ENCODE results near the gene EDA. TPM values are rescaled to one million over a fixed set of nuclear protein-coding genes. Genes with fewer than 3 reads are reported as not detected.

EDA gene
- total RNA-seq, 2 donors from 2014 or later: 59.0 to 70.6 TPM

GRCh38 chrX:70001708-70002341, 385.9 kb downstream of the EDA start:
- Mint-ChIP-seq H3K4me1 (no peaks in the 10 kb centered on the region), H3K36me3 (ENCODE audit: low read depth) (peaks cover 22% of the 10 kb centered on the region), H3K27me3 (ENCODE audit: insufficient read depth) (no peaks in the 10 kb centered on the region), H3K4me3 (no peak overlapping the region), H3K9me3 (peaks cover 52% of the 10 kb centered on the region), H3K27ac (no peak overlapping the region)
- Histone ChIP-seq H3K9ac (ENCODE audit: extremely low read depth, low read length, poor library complexity, severe bottlenecking) (no peak overlapping the region), H3K27me3 (ENCODE audit: control insufficient read depth, insufficient read depth, low read length, poor library complexity, severe bottlenecking) (no peaks in the 10 kb centered on the region), H3K27ac (ENCODE audit: low read depth, low read length) (no peak overlapping the region), H3K4me3 (ENCODE audit: low read length) (no peak overlapping the region), H3K9me3 (ENCODE audit: control insufficient read depth, low read length) (peaks cover 16% of the 10 kb centered on the region), H3K4me1 (ENCODE audit: control insufficient read depth, insufficient read depth, low read length) (peaks cover 4% of the 10 kb centered on the region), H3K36me3 (ENCODE audit: control insufficient read depth, insufficient read depth, low read length) (peaks cover 7% of the 10 kb centered on the region)
- TF ChIP-seq, protein P1, sequence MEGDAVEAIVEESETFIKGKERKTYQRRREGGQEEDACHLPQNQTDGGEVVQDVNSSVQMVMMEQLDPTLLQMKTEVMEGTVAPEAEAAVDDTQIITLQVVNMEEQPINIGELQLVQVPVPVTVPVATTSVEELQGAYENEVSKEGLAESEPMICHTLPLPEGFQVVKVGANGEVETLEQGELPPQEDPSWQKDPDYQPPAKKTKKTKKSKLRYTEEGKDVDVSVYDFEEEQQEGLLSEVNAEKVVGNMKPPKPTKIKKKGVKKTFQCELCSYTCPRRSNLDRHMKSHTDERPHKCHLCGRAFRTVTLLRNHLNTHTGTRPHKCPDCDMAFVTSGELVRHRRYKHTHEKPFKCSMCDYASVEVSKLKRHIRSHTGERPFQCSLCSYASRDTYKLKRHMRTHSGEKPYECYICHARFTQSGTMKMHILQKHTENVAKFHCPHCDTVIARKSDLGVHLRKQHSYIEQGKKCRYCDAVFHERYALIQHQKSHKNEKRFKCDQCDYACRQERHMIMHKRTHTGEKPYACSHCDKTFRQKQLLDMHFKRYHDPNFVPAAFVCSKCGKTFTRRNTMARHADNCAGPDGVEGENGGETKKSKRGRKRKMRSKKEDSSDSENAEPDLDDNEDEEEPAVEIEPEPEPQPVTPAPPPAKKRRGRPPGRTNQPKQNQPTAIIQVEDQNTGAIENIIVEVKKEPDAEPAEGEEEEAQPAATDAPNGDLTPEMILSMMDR (conservative IDR thresholded peaks at IDR 0.05): no peak
- DNase-seq: no peak
- 96 to 100% methylated on average over 1 to 3 of the region's 3 CpGs for WGBS, 2 experiments (ENCODE audit: insufficient coverage in 1 of 2, insufficient read length in 1 of 2)

DNA sequence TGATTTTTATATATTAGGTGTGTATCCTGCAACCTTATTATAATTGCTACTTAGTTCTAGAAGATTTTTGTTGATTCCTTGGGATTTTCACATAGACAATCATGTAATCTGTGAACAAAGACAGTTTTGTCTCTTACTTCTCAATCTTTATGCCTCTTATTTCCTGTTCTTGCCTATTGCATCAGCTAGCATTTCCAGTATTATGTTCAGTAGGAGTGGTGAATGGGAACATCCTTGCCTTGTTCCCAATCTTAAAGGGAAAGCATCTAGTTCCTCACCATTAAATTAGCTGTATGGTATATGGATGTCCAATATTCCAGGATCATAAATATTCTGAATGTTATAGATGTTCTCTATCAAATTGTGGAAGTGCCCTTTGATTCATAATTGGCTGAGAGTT, 392.0 kb downstream of the EDA start:
- no peak overlapping the region for H3K27ac Mint-ChIP-seq
- no peaks in the 10 kb centered on the region for H3K9me3 ChIP-seq (ENCODE audit: control insufficient read depth, low read length)
- no peaks in the 10 kb centered on the region for H3K36me3 Mint-ChIP-seq (ENCODE audit: low read depth)

GRCh38 chrX:70009049-70009448, 393.1 kb downstream of the EDA start:
- no peak overlapping the region for H3K27ac Mint-ChIP-seq
- H3K36me3 Mint-ChIP-seq (ENCODE audit: low read depth): no peaks in the 10 kb centered on the region
- no peak overlapping the region for H3K27ac ChIP-seq (ENCODE audit: low read depth, low read length)
- H3K27me3 ChIP-seq (ENCODE audit: control insufficient read depth, insufficient read depth, low read length, poor library complexity, severe bottlenecking): no peaks in the 10 kb centered on the region
- TF ChIP-seq, protein P1 (conservative IDR thresholded peaks at IDR 0.05): no peak
- no peaks in the 10 kb centered on the region for H3K36me3 ChIP-seq (ENCODE audit: control insufficient read depth, insufficient read depth, low read length)
- no peak overlapping the region for H3K4me3 Mint-ChIP-seq
- no peak overlapping the region for H3K4me3 ChIP-seq (ENCODE audit: low read length)
- H3K27me3 Mint-ChIP-seq (ENCODE audit: insufficient read depth): no peaks in the 10 kb centered on the region
- no peaks in the 10 kb centered on the region for H3K4me1 ChIP-seq (ENCODE audit: control insufficient read depth, insufficient read depth, low read length)
- peaks cover 48% of the 10 kb centered on the region for H3K9me3 Mint-ChIP-seq
- H3K9ac ChIP-seq (ENCODE audit: extremely low read depth, low read length, poor library complexity, severe bottlenecking): no peak overlapping the region
- H3K9me3 ChIP-seq (ENCODE audit: control insufficient read depth, low read length): no peaks in the 10 kb centered on the region
- no peak for DNase-seq
- H3K4me1 Mint-ChIP-seq: no peaks in the 10 kb centered on the region

More for the DNA sequence above, 392.0 kb downstream of the EDA start:
- Histone ChIP-seq H3K27me3 (ENCODE audit: control insufficient read depth, insufficient read depth, low read length, poor library complexity, severe bottlenecking) (no peaks in the 10 kb centered on the region), H3K9ac (ENCODE audit: extremely low read depth, low read length, poor library complexity, severe bottlenecking) (no peak overlapping the region), H3K4me1 (ENCODE audit: control insufficient read depth, insufficient read depth, low read length) (peaks cover 2% of the 10 kb centered on the region), H3K27ac (ENCODE audit: low read depth, low read length) (no peak overlapping the region), H3K36me3 (ENCODE audit: control insufficient read depth, insufficient read depth, low read length) (no peaks in the 10 kb centered on the region), H3K4me3 (ENCODE audit: low read length) (no peak overlapping the region)
- Mint-ChIP-seq H3K4me1 (no peaks in the 10 kb centered on the region), H3K9me3 (peaks cover 51% of the 10 kb centered on the region), H3K27me3 (ENCODE audit: insufficient read depth) (no peaks in the 10 kb centered on the region), H3K4me3 (no peak overlapping the region)
- no peak for DNase-seq
- TF ChIP-seq, protein P1 (conservative IDR thresholded peaks at IDR 0.05): no peak
